ENCODE measurements around the gene GULP1.

DNA sequence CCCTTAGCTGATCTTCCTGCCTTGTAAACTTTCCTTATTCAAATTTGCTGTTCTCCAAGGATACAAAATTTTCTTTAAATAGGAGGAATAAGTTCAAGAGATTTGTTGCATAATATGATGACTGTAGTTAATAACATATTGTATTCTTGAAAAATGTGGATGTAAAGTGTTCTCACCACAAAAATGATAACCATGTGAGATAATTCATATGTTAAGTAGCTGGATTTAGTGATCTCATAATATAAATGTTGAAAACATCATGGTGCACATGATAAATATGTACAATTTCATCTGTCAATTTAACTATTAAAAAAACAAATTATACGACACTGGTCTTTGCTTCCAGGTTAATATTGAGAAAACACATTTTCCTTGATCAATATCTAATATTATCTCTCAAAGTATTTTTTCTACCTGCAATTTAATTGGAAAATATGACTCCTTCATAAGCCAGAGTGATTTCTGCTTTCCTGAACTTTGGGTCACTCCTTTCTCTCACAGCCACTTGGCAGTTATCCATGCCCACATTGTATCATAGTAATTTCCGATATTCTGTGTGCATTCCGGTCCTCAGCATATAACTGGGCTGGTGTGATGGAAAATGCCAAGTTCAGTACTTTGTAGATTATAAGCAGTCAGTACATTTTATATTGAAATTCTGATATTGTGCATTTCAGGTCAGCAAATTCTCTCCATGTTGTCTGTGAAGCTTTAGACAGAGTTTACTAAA, 152.6 kb downstream of the GULP1 start:
- TF ChIP-seq, protein P1, sequence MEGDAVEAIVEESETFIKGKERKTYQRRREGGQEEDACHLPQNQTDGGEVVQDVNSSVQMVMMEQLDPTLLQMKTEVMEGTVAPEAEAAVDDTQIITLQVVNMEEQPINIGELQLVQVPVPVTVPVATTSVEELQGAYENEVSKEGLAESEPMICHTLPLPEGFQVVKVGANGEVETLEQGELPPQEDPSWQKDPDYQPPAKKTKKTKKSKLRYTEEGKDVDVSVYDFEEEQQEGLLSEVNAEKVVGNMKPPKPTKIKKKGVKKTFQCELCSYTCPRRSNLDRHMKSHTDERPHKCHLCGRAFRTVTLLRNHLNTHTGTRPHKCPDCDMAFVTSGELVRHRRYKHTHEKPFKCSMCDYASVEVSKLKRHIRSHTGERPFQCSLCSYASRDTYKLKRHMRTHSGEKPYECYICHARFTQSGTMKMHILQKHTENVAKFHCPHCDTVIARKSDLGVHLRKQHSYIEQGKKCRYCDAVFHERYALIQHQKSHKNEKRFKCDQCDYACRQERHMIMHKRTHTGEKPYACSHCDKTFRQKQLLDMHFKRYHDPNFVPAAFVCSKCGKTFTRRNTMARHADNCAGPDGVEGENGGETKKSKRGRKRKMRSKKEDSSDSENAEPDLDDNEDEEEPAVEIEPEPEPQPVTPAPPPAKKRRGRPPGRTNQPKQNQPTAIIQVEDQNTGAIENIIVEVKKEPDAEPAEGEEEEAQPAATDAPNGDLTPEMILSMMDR (IDR thresholded peaks at IDR 0.05): no peak
- no peak for TF ChIP-seq EP300 (IDR thresholded peaks at IDR 0.05)
